ENCODE data around the gene EIF4EBP2.

The EIF4EBP2 gene

DNA sequence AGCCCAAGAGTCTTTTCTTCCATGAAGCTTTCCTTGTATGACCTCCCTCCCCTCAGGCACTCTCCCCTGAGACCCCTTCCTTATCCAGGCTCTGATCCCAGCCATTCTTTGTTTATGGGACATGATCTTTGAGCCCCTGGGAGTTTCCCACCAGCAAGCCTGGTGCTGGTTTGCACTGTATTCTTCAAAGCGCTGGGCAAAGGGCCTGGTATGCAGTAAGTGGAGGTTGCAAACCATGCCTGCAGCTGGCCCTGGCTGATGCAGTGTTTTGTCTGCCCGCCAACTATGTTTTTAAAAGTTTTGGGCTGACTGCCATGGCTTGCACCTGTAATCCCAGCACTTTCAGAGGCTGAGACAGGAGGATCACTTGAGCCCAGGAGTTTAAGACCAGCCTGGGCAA lies 44.3 kb downstream of the EIF4EBP2 start:
- TF ChIP-seq, protein P1, sequence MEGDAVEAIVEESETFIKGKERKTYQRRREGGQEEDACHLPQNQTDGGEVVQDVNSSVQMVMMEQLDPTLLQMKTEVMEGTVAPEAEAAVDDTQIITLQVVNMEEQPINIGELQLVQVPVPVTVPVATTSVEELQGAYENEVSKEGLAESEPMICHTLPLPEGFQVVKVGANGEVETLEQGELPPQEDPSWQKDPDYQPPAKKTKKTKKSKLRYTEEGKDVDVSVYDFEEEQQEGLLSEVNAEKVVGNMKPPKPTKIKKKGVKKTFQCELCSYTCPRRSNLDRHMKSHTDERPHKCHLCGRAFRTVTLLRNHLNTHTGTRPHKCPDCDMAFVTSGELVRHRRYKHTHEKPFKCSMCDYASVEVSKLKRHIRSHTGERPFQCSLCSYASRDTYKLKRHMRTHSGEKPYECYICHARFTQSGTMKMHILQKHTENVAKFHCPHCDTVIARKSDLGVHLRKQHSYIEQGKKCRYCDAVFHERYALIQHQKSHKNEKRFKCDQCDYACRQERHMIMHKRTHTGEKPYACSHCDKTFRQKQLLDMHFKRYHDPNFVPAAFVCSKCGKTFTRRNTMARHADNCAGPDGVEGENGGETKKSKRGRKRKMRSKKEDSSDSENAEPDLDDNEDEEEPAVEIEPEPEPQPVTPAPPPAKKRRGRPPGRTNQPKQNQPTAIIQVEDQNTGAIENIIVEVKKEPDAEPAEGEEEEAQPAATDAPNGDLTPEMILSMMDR (IDR thresholded peaks at IDR 0.05; ENCODE audit: low read depth, low read length, missing control alignments) = no peak
- no peak overlapping the region for H3K4me3 ChIP-seq (replicated peaks; ENCODE audit: low read depth, low read length)
- DNase-seq (ENCODE audit: extremely low read depth, low read depth) = no peak

DNA sequence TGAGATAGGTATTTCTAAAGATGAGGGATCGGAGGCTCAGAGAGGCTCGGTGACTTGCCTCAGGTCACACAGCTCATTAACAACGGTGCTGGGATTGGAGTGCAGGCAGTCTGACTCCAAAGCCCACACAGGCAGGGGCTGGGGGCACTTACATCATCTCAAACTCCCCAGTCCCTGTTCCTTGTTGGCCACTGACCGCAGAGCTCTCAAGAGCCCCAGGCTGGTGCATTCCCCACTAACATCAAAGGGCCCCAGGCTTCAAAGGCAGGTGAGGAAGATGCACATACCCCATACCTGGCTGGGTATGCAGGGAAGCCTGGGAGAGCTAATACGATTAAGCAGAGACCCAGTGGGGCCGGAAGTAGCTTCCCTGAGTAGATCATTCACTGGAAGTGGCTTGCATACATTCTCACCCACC lies 51.3 kb downstream of the EIF4EBP2 start:
- H3K4me3 ChIP-seq (replicated peaks; ENCODE audit: low read depth, low read length) = no peak overlapping the region
- DNase-seq (ENCODE audit: extremely low read depth, low read depth) = no peak
- TF ChIP-seq, protein P1 (IDR thresholded peaks at IDR 0.05; ENCODE audit: low read depth, low read length, missing control alignments) = no peak

DNA sequence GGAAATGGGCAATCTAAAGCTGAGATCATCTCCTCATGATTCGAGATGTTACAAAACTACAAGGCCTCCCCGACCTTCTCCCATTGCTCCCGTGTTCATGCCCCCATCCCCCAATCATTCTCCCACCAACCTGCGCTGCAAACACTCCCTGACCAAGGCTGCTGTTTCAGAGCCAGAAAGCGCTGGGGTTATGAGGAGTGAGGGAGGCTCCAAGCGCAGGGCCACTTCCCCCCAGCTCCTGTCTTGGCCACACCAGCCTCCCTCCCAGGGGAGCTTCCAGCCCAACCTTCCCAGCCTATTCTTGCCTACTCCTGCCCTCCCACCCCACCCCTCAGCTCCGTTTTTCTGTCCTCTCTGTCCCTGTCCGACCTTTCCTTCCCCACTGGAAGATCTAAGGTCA lies 52.2 kb downstream of the EIF4EBP2 start:
- TF ChIP-seq, protein P1 (IDR thresholded peaks at IDR 0.05; ENCODE audit: low read depth, low read length, missing control alignments) = no peak
- H3K4me3 ChIP-seq (replicated peaks; ENCODE audit: low read depth, low read length) = no peak overlapping the region
- DNase-seq (ENCODE audit: extremely low read depth, low read depth) = no peak

DNA sequence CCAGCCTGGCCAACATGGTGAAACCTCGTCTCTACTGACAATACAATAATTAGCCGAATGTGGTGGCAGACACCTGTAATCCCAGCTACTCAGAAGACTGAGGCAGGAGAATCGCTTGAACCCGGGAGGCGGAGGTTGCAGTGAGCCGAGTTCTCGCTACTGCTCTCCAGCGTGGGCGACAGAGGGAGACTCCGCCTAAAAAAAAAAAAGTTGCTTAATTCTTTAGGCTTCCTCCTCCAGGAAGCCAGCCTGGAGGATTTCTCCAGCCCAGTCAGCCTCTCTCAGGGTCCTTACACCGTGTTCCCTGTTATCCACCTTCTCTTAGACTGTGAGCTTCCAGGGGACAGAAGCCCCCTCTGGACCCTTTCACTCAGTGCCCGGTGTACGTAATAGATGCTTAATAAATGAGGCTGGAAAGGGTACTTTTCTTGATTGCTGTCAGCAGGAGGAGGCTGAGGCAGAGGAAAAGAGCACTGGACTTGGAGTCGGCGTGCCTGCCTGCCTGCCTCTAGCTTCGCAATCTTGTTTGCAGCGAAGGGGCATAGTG lies 53.9 kb downstream of the EIF4EBP2 start:
- TF ChIP-seq, protein P1 (IDR thresholded peaks at IDR 0.05; ENCODE audit: low read depth, low read length, missing control alignments) = no peak
- H3K4me3 ChIP-seq (replicated peaks; ENCODE audit: low read depth, low read length) = no peak overlapping the region
- no peak for DNase-seq (ENCODE audit: extremely low read depth, low read depth)

DNA sequence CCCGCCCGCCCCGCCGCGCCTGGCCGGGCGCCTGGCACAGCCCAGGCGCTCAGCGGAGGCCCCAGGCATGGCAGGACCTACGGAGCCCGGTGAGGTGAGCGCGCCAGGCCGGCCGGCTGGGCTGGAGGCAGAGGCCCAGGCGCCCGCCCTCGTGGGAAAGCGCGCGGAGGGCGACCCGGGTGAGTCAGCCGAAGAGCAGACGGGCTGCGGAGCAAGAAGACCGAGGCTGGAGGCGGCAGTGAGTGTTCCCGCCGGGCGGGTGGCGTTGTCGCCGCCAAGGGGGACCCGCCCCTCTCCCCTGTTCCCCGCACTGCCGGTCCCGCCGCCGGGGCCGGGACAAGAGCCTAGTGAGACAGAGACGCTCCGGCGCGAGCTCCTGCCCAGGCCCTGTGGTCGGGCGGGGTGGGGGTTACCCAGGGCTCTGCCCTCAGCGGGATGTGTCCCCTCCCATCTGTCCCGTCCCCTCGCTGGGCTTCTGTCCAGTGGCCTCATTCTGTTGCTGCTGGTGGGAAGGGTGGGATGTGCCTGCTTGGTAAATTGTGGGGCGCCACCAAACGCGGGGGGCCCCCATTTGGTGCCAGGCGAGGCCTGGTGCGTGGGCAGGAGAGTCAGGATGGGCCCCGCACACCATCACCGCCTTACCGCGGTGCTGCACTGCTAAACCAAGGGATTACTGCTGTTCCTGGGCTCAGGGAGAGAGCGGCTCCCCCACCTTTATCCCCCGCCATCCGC lies 54.5 kb downstream of the EIF4EBP2 start:
- H3K4me3 ChIP-seq (replicated peaks; ENCODE audit: low read depth, low read length) = no peak overlapping the region; the same call in 1 of the 2 replicates
- TF ChIP-seq, protein P1 (IDR thresholded peaks at IDR 0.05; ENCODE audit: low read depth, low read length, missing control alignments) = no peak
- DNase-seq (ENCODE audit: extremely low read depth, low read depth) = no peak

DNA sequence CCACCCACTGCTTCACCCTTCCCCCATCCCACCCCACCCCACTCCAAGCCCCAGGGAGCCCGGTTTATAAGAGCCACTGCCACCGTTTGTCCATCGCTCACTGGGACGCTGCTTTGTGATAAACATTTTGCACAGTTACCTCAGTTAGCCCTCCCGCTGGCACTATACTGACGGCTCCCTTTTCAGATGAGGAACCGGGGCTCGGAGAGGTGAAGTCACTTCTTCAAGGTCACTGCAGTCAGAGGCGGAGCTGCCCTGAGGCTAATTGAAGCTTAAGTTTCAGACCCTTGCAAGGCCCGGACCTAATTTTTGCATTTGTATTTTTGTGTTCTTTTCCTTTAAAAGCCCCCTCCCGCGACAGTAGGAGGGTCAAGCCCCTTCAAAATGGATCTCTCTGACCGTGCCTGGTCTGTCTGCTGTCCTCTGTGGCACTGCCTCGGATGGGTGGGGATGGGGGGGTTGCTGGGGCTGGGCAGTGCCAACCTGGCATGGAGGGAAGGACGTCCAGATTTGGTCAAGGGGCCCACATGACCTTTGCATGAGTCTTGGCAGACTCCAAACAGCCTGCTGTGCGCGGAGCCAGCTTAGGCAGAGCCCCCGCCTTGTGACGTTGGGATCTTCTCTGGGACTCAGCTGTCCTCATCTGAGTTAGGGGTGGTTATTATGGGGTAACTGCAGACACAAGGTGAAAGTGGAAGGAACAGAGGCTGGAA lies 55.3 kb downstream of the EIF4EBP2 start:
- DNase-seq (ENCODE audit: extremely low read depth, low read depth) = no peak
- TF ChIP-seq, protein P1 (IDR thresholded peaks at IDR 0.05; ENCODE audit: low read depth, low read length, missing control alignments) = no peak
- H3K4me3 ChIP-seq (replicated peaks; ENCODE audit: low read depth, low read length) = no peak overlapping the region

All from HFF-Myc (cell line).